Karpas-422 (cell line): ENCODE results near the gene SLC26A8. TPM values are rescaled to one million over a fixed set of nuclear protein-coding genes. Genes with fewer than 3 reads are reported as not detected.

ENCODE experiments used
- DNase-seq: peaks from one replicate; pipeline ENCODE4 v3.0.0-alpha.2; 2015
- H2AFZ ChIP-seq: fragments of 200-600 bp; sonication (generic); 2 replicates; pipeline ENCODE4 v1.6.1; 2014; ENCODE audit warnings: antibody characterized with exemption, low read length, mixed read lengths
- H3K27ac ChIP-seq: fragments of 200-600 bp; sonication (generic); 2 replicates; pipeline ENCODE4 v1.5.1; 2014; ENCODE audit warnings: mild to moderate bottlenecking, low read length, moderate library complexity
- H3K27me3 ChIP-seq: fragments of 200-600 bp; sonication (generic); 2 replicates; pipeline ENCODE4 v1.6.1; 2014; ENCODE audit warnings: low read length, mixed read lengths
- H3K36me3 ChIP-seq: fragments of 200-600 bp; sonication (generic); 2 replicates; pipeline ENCODE4 v1.6.1; 2014; ENCODE audit warnings: low read length, mixed read lengths; ENCODE audit not compliant: insufficient read depth
- H3K4me1 ChIP-seq: fragments of 200-600 bp; sonication (generic); 2 replicates; pipeline ENCODE4 v1.6.1; 2014; ENCODE audit warnings: mild to moderate bottlenecking, low read length, mixed read lengths
- H3K4me2 ChIP-seq: fragments of 200-600 bp; sonication (generic); 2 replicates; pipeline ENCODE4 v1.6.1; 2014; ENCODE audit warnings: low read length, low read depth, mild to moderate bottlenecking; ENCODE audit not compliant: poor library complexity, severe bottlenecking
- H3K4me3 ChIP-seq: fragments of 200-600 bp; sonication (generic); 2 replicates; pipeline ENCODE4 v1.5.1; 2014; ENCODE audit warnings: mild to moderate bottlenecking, antibody characterized with exemption, low read length, mixed read lengths
- H3K79me2 ChIP-seq: fragments of 200-600 bp; sonication (generic); 2 replicates; pipeline ENCODE4 v1.6.1; 2014; ENCODE audit warnings: mild to moderate bottlenecking, low read length, mixed read lengths
- H3K9ac ChIP-seq: fragments of 200-600 bp; sonication (generic); 2 replicates; pipeline ENCODE4 v1.6.0; 2014; ENCODE audit warnings: low read length
- H3K9me2 ChIP-seq: fragments of 200-600 bp; sonication (generic), shearing (Covaris generic); replicated peaks from 2 replicates; pipeline ENCODE4 v1.6.0; 2014; ENCODE audit warnings: mild to moderate bottlenecking, low read length, moderate library complexity; ENCODE audit not compliant: insufficient read depth
- H3K9me3 ChIP-seq: fragments of 300-700, 200-600 bp; sonication (generic); 2 replicates; pipeline ENCODE4 v1.6.1; 2014; ENCODE audit warnings: low read length, mixed read lengths
- H4K20me1 ChIP-seq: fragments of 200-600 bp; sonication (generic); 2 replicates; pipeline ENCODE4 v1.6.1; 2014; ENCODE audit warnings: mild to moderate bottlenecking, antibody characterized with exemption, low read length, low read depth; ENCODE audit not compliant: insufficient read depth
- total RNA-seq: library from RNA; depleted of rRNA; stranded (reverse); fragments of >200 nt; shearing (Covaris generic); gene quantifications from 2 replicates; pipeline ENCODE4 v1.2.3, GENCODE V29; 2014; ENCODE audit warnings: low replicate concordance

SLC26A8 gene
- total RNA-seq, 1 experiment from 2014 or later = not detected

- Histone ChIP-seq H3K9me2 (no peaks in the 10 kb centered on the region; the same call in 1 of the 2 replicates), H3K4me2 (no peak overlapping the region), H2AFZ (no peak overlapping the region), H3K27ac (no peak overlapping the region), H4K20me1 (no peaks in the 10 kb centered on the region), H3K79me2 (peaks cover 94% of the 10 kb centered on the region), H3K27me3 (no peaks in the 10 kb centered on the region), H3K9me3 (no peaks in the 10 kb centered on the region), H3K36me3 (0 out of 2 replicates have a peak, but pooled peaks cover 5% of the 10 kb centered on the region), H3K9ac (no peak overlapping the region), H3K4me3 (no peak overlapping the region), H3K4me1 (no peaks in the 10 kb centered on the region)
- no peak for DNase-seq
Measured at GRCh38 chr6:36061236-36061635, 36.8 kb upstream of the SLC26A8 start.

DNA sequence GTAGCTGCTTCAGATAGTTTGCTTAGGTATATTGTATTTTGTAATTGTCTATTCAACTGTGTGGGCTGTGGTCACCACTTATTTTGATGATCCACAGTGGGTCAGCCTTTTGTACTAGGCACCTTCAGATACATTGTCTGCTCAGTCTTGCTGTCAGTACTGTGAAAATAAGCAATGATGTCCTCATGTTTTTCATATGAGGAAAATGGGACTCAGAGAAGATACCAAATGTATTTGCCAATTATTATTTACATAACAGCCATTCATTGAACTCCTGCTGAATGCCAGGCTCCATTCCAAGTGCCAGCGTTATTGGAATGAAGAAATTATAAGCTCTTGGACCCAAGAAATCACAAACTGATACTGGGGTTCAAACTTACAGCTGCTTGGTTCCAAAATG lies 31.7 kb upstream of the SLC26A8 start:
- Histone ChIP-seq H3K4me2 (no peak overlapping the region), H3K4me3 (no peak overlapping the region), H3K9ac (no peak overlapping the region), H3K79me2 (peaks cover 92% of the 10 kb centered on the region), H4K20me1 (no peaks in the 10 kb centered on the region), H3K4me1 (peaks cover 7% of the 10 kb centered on the region; the same call in 1 of the 2 replicates), H2AFZ (no peak overlapping the region), H3K36me3 (peaks cover 14% of the 10 kb centered on the region; the same call in 1 of the 2 replicates), H3K9me3 (no peaks in the 10 kb centered on the region), H3K27me3 (no peaks in the 10 kb centered on the region), H3K27ac (no peak overlapping the region), H3K9me2 (no peaks in the 10 kb centered on the region; the same call in 1 of the 2 replicates)
- no peak for DNase-seq

GRCh38 chr6:36054956-36055355 lies 30.5 kb upstream of the SLC26A8 start:
- H3K79me2 ChIP-seq = peaks cover 92% of the 10 kb centered on the region
- H3K4me1 ChIP-seq = peaks cover 7% of the 10 kb centered on the region; the same call in 1 of the 2 replicates
- no peaks in the 10 kb centered on the region; the same call in 1 of the 2 replicates for H3K9me2 ChIP-seq
- H3K27ac ChIP-seq = no peak overlapping the region
- H2AFZ ChIP-seq = no peak overlapping the region
- no peak for DNase-seq
- H3K4me3 ChIP-seq = no peak overlapping the region
- H3K4me2 ChIP-seq = no peak overlapping the region
- H3K27me3 ChIP-seq = no peaks in the 10 kb centered on the region
- no peaks in the 10 kb centered on the region for H4K20me1 ChIP-seq
- no peaks in the 10 kb centered on the region for H3K9me3 ChIP-seq
- no peak overlapping the region for H3K9ac ChIP-seq
- peaks cover 14% of the 10 kb centered on the region; the same call in 1 of the 2 replicates for H3K36me3 ChIP-seq

DNA sequence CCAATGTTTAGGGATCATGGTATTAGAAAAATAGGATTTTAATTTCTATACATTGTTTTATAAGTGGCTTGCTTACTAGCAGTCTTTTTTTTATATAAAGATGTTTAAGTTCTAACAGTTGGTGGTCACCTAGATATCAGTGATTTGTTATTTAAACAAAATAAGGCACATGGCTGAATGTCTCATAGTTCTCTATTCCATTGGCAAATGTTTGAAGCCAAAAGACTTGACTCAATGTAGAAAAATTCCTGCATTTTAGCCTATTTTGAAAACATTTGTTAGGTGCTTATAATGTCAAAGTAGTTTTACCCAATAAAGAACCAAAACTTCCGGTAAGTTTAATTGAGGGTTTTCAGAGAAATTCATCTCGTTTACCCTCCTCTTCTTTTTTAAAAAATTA lies 30.0 kb upstream of the SLC26A8 start:
- Histone ChIP-seq H3K4me2 (no peak overlapping the region), H3K4me3 (no peak overlapping the region), H3K27me3 (no peaks in the 10 kb centered on the region), H3K27ac (no peak overlapping the region), H3K79me2 (peaks cover 92% of the 10 kb centered on the region), H2AFZ (no peak overlapping the region), H3K9me3 (no peaks in the 10 kb centered on the region), H3K9me2 (no peaks in the 10 kb centered on the region; the same call in 1 of the 2 replicates), H4K20me1 (no peaks in the 10 kb centered on the region), H3K9ac (no peak overlapping the region), H3K36me3 (peaks cover 14% of the 10 kb centered on the region; the same call in 1 of the 2 replicates), H3K4me1 (peaks cover 7% of the 10 kb centered on the region; the same call in 1 of the 2 replicates)
- no peak for DNase-seq

DNA sequence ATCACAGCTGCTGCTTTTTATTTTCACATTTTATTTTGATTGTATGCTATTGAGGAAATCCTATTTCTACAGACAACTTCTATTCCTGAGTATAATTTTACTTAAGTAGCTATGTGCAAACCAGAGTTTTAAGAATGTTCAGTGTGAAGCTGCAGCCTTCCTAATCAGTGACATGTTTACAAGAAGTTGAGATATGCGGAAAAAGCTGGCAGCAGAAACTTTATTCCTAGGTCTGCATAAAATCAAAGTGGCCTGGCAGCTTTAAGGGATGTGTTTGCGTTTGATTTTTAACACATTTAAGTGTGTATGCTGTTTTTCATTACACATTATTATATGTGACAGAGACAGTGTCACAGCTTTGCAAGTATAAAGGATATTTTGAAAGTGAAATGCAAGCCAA lies 29.4 kb upstream of the SLC26A8 start:
- H3K4me1 ChIP-seq = peaks cover 7% of the 10 kb centered on the region; the same call in 1 of the 2 replicates
- no peaks in the 10 kb centered on the region for H4K20me1 ChIP-seq
- peaks cover 94% of the 10 kb centered on the region for H3K79me2 ChIP-seq

GRCh38 chr6:36052097-36052496 lies 27.7 kb upstream of the SLC26A8 start:
- Histone ChIP-seq H3K9me3 (no peaks in the 10 kb centered on the region), H3K4me2 (no peak overlapping the region), H3K9me2 (no peaks in the 10 kb centered on the region), H3K4me3 (no peak overlapping the region), H4K20me1 (no peaks in the 10 kb centered on the region), H3K27me3 (no peaks in the 10 kb centered on the region), H3K27ac (no peak overlapping the region), H2AFZ (no peak overlapping the region), H3K79me2 (peaks cover 94% of the 10 kb centered on the region), H3K36me3 (peaks cover 14% of the 10 kb centered on the region; the same call in 1 of the 2 replicates), H3K9ac (no peak overlapping the region), H3K4me1 (peaks cover 7% of the 10 kb centered on the region; the same call in 1 of the 2 replicates)
- no peak for DNase-seq

More for the DNA sequence above, 29.4 kb upstream of the SLC26A8 start:
- Histone ChIP-seq H3K4me2 (no peak overlapping the region), H3K9ac (no peak overlapping the region), H2AFZ (no peak overlapping the region), H3K36me3 (peaks cover 14% of the 10 kb centered on the region; the same call in 1 of the 2 replicates), H3K27me3 (no peaks in the 10 kb centered on the region), H3K9me3 (no peaks in the 10 kb centered on the region), H3K4me3 (no peak overlapping the region), H3K9me2 (no peaks in the 10 kb centered on the region; the same call in 1 of the 2 replicates), H3K27ac (no peak overlapping the region)
- no peak for DNase-seq

DNA sequence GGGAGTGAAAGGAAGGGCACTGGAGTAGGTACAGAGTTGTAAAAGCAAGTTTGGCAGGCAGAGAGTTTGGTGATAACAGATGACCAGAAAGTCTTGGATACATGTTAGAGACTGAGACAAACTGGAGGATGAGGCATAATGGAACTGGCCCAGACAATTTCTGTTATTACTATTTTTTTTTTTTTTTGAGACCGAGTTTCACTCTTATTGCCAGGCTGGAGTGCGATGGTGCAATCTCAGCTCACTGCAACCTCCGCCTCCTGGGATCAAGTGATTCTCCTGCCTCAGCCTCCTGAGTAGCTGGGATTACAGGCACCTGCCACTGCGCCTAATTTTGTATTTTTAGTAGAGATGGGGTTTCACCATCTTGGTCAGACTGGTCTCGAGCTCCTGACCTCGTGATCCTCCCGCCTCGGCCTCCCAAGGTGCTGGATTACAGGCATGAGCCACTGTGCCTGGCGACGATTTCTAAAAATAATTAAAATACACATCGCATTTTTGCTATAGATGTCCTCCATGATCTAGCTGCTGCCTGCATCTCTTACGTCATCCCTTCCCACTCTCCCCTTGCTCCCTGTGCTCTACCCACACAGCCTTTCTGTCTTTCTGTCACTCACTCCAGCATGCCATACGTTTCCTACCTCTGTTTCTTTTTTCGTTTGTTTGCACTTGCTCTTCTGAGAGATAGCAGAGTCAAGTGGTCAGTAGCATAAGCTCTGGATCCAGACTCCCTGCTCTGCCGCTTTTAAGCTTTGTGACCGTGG lies 26.7 kb upstream of the SLC26A8 start:
- Histone ChIP-seq H3K4me1 (peaks cover 7% of the 10 kb centered on the region; the same call in 1 of the 2 replicates), H4K20me1 (no peaks in the 10 kb centered on the region), H3K79me2 (peaks cover 94% of the 10 kb centered on the region), H3K36me3 (peaks cover 14% of the 10 kb centered on the region; the same call in 1 of the 2 replicates), H3K27ac (no peak overlapping the region), H3K9me3 (no peaks in the 10 kb centered on the region), H3K4me2 (no peak overlapping the region), H3K9me2 (no peaks in the 10 kb centered on the region), H3K4me3 (no peak overlapping the region), H3K27me3 (no peaks in the 10 kb centered on the region), H2AFZ (no peak overlapping the region), H3K9ac (no peak overlapping the region)
- no peak for DNase-seq

- Histone ChIP-seq H3K4me1 (peaks cover 7% of the 10 kb centered on the region; the same call in 1 of the 2 replicates), H3K4me2 (no peak overlapping the region), H3K9ac (no peak overlapping the region), H3K9me2 (no peaks in the 10 kb centered on the region), H3K27me3 (no peaks in the 10 kb centered on the region), H4K20me1 (no peaks in the 10 kb centered on the region), H3K4me3 (no peak overlapping the region), H2AFZ (no peak overlapping the region), H3K27ac (no peak overlapping the region), H3K79me2 (peaks cover 94% of the 10 kb centered on the region), H3K36me3 (peaks cover 14% of the 10 kb centered on the region; the same call in 1 of the 2 replicates), H3K9me3 (no peaks in the 10 kb centered on the region)
- no peak for DNase-seq
Measured at GRCh38 chr6:36050305-36050704, 25.9 kb upstream of the SLC26A8 start.
